K562 (cell line): ENCODE data around the gene TBC1D25.

Experiments used
- EP300 ChIP-seq: IDR thresholded peaks from 2 replicates; pipeline ENCODE4 v1.6.1; 2012; ENCODE audit warnings: low read length, improper control_type of control experiment
- HDAC2 ChIP-seq: fragments of 450-650 bp; IDR thresholded peaks from 2 replicates; pipeline ENCODE4 v1.6.1; 2016; ENCODE audit warnings: mild to moderate bottlenecking

- TF ChIP-seq HDAC2: no peak
- no peak for TF ChIP-seq EP300
These were observed 42.9 kb upstream of the TBC1D25 start for GRCh38 chrX:48496660-48497059.
